Thyroid gland (tissue), 4 donors: ENCODE data around the gene NEK5. TPM values are rescaled to one million over a fixed set of nuclear protein-coding genes. Genes with fewer than 3 reads are reported as not detected.
"Not testable (repeated sequence)": the region's sequence is repeated elsewhere in the genome, so short reads cannot be mapped to it uniquely, and the experiment has no call there.

Experiments used
- DNase-seq, 2 donors: peaks; one replicate each; pipeline ENCODE4 v3.0.0-alpha.2; 2019
- H3K27ac ChIP-seq, 3 donors: fragments of 200-600 bp; sonication (generic); 1 replicate in 2 of 3; 2 replicates in 1 of 3; pipeline ENCODE4 v1.5.1; 2016 to 2019; ENCODE audit warnings: mild to moderate bottlenecking in 1 of 3, moderate library complexity in 1 of 3
- H3K27me3 ChIP-seq: fragments of 200-600 bp; sonication (generic); one replicate; pipeline ENCODE4 v1.5.1; 2019
- H3K36me3 ChIP-seq, 2 donors: fragments of 200-600 bp; sonication (generic); one replicate each; pipeline ENCODE4 v1.5.1; 2016 to 2019
- H3K4me1 ChIP-seq, 2 donors: fragments of 200-600 bp; sonication (generic); one replicate each; pipeline ENCODE4 v1.5.1; 2017 to 2019
- H3K4me3 ChIP-seq, 3 donors: fragments of 200-600 bp; sonication (generic); replicated peaks in 1 of 3; 1 replicate in 2 of 3; 2 replicates in 1 of 3; pipeline ENCODE4 v1.5.1; 2016; ENCODE audit warnings: mild to moderate bottlenecking in 1 of 3
- H3K9me3 ChIP-seq: fragments of 200-600 bp; sonication (generic); one replicate; pipeline ENCODE4 v1.5.1; 2017
- POLR2A ChIP-seq, 2 donors: fragments of 450-650 bp; IDR thresholded peaks; one replicate each; pipeline ENCODE4 v1.6.1; 2017; ENCODE audit warnings: antibody characterized with exemption in 2 of 2, mild to moderate bottlenecking in 2 of 2, moderate library complexity in 1 of 2
- WGBS, 2 donors: methylation state at CpG; one replicate each; pipeline ENCODE4 v1.1.5; 2017; 5-methylcytosine and 5-hydroxymethylcytosine counted together
- intact Hi-C: fragments of 100-400 bp; cut with DNase I; formaldehyde crosslinking; loops from one replicate; pipeline ENCODE4 v1.15.1; 2023
- total RNA-seq, 4 donors: library from RNA; depleted of rRNA; stranded (reverse); fragments of >200 nt; gene quantifications; one replicate each; pipeline ENCODE4 v1.2.3, GENCODE V29; 2016
- TF ChIP-seq, protein P1 (sequence below), 6 experiments: fragments of 200-600 bp in 3 of 6; fragments of 450-650 bp in 3 of 6; sonication (generic) in 3 of 6; IDR thresholded peaks; one replicate each; pipeline ENCODE4 v1.5.1; 2016 to 2019; ENCODE audit warnings: antibody characterized with exemption in 6 of 6, mild to moderate bottlenecking in 2 of 6, inconsistent platforms in 1 of 6, moderate library complexity in 1 of 6

The NEK5 gene
- total RNA-seq, 4 donors from 2014 or later = 0.13 to 0.73 (median 0.48) TPM

DNA sequence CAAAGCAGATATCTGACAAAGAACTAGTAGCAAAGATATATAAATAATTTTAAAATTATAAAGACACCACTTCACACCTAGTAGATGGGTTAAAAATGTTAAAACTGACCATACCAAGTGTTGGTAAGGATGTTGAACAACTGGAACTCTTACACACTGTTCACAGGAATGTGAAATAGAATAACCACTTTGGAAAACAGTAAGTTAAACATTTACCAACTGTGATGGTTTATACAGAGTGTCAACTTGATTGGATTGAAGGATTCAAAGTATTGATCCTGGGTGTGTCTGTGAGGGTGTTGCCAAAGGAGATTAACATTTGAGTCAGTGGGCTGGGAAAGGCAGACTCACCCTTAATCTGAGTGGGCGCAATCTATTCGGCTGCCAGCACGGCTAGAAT, 85.2 kb downstream of the NEK5 start:
- WGBS, 2 donors = 94 to 100% methylated on average over 3 of the region's 3 CpGs
- no peak overlapping the region for H3K4me3 ChIP-seq

DNA sequence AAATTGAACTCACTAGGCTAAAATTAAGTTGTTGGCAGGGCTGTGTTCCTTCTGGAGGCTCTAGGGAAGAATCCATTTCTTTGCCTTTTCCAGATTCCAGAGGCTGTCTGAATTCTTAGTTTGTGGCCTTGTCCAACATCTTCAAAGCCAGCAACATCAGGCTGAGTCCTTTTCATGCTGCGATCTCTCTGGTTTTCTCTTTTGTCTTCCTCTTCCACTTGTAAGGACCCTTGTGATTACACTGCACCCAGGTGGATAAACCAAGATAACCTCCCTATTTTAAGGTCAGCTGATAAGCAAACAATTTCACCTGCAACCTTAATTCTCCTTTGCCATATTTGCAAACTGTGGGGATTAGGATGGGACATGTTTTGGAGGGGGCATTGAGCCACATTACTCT, 92.8 kb downstream of the NEK5 start:
- Histone ChIP-seq H3K36me3 (no peaks in the 10 kb centered on the region), H3K9me3 (no peaks in the 10 kb centered on the region), H3K27me3 (no peaks in the 10 kb centered on the region), H3K27ac (no peak overlapping the region), H3K4me3 (no peak overlapping the region), H3K4me1 (no peaks in the 10 kb centered on the region)
- no peak for DNase-seq
- intact Hi-C loops = no loop called here
- WGBS, 2 donors = 88 to 93% methylated on average over 1 of the region's 1 CpG
- TF ChIP-seq, protein P1, sequence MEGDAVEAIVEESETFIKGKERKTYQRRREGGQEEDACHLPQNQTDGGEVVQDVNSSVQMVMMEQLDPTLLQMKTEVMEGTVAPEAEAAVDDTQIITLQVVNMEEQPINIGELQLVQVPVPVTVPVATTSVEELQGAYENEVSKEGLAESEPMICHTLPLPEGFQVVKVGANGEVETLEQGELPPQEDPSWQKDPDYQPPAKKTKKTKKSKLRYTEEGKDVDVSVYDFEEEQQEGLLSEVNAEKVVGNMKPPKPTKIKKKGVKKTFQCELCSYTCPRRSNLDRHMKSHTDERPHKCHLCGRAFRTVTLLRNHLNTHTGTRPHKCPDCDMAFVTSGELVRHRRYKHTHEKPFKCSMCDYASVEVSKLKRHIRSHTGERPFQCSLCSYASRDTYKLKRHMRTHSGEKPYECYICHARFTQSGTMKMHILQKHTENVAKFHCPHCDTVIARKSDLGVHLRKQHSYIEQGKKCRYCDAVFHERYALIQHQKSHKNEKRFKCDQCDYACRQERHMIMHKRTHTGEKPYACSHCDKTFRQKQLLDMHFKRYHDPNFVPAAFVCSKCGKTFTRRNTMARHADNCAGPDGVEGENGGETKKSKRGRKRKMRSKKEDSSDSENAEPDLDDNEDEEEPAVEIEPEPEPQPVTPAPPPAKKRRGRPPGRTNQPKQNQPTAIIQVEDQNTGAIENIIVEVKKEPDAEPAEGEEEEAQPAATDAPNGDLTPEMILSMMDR (IDR thresholded peaks at IDR 0.05) = no peak
- TF ChIP-seq POLR2A (IDR thresholded peaks at IDR 0.05) = no peak

More for the DNA sequence above, 85.2 kb downstream of the NEK5 start:
- DNase-seq = no peak
- no peaks in the 10 kb centered on the region for H3K9me3 ChIP-seq
- intact Hi-C loops = no loop called here
- TF ChIP-seq, protein P1 (IDR thresholded peaks at IDR 0.05) = no peak
- H3K36me3 ChIP-seq = no peaks in the 10 kb centered on the region
- no peaks in the 10 kb centered on the region for H3K4me1 ChIP-seq
- no peaks in the 10 kb centered on the region for H3K27me3 ChIP-seq
- H3K27ac ChIP-seq = no peak overlapping the region

DNA sequence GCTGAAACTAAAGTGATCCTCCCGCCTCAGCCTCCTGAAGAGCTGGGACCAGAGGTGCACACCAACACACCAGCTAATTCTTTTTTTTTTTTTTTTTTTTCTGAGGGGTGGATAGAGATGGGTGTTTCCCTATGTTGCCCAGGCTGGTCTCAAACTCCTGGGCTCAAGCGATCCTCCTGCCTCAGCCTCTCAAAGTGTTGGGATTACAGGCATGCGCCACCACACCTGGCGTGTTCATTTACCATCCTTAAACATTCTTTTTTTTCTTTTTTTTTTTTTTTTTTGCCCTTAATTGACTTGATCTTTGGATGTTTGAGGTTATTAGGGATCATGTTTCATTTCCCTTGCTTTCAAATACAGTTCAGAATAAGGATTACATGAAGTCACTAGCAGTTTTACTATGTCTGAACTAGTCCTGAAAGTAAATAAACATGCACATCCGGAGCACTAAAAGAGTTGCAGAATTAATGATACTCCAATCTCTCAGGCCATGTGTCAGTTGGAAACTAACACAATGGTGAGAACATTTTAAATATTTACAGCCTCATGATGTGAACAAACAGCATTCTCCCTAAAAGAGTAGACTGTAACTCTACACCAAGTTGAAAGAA, 94.2 kb downstream of the NEK5 start:
- intact Hi-C loops = no loop called here
- TF ChIP-seq POLR2A (IDR thresholded peaks at IDR 0.05) = no peak
- TF ChIP-seq, protein P1 (IDR thresholded peaks at IDR 0.05) = no peak
- WGBS, 2 donors = 88 to 95% methylated on average over 5 of the region's 5 CpGs
- no peak for DNase-seq
- Histone ChIP-seq H3K4me1 (no peaks in the 10 kb centered on the region), H3K4me3 (no peak overlapping the region), H3K27ac (no peak overlapping the region), H3K9me3 (no peaks in the 10 kb centered on the region), H3K36me3 (no peaks in the 10 kb centered on the region), H3K27me3 (no peaks in the 10 kb centered on the region)

DNA sequence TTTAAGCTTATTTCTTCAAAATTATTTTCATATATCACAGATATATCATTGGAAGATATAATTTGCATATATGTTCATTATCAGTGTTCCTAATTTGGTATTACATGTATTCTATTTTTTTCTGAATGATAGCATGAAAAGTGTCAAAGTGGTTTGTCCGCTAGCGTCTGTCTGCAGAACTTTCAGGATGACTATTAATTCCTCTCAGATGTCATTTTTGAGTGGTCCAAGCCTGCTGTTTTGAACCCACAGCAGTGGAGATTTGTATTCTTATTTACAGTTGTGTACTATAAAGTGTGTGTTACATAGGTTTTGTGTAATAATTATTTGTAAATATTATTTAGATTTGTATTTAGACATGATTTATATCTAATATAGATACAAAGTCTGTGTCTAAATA, 95.8 kb downstream of the NEK5 start:
- TF ChIP-seq POLR2A (IDR thresholded peaks at IDR 0.05) = no peak
- TF ChIP-seq, protein P1 (IDR thresholded peaks at IDR 0.05) = no peak
- H3K4me1 ChIP-seq = no peaks in the 10 kb centered on the region
- DNase-seq = no peak
- no peaks in the 10 kb centered on the region for H3K27me3 ChIP-seq
- H3K27ac ChIP-seq = no peak overlapping the region
- WGBS, 2 donors = 88 to 94% methylated on average over 2 of the region's 2 CpGs
- no peak overlapping the region for H3K4me3 ChIP-seq
- H3K36me3 ChIP-seq = no peaks in the 10 kb centered on the region
- no peaks in the 10 kb centered on the region for H3K9me3 ChIP-seq
- intact Hi-C loops = no loop called here

DNA sequence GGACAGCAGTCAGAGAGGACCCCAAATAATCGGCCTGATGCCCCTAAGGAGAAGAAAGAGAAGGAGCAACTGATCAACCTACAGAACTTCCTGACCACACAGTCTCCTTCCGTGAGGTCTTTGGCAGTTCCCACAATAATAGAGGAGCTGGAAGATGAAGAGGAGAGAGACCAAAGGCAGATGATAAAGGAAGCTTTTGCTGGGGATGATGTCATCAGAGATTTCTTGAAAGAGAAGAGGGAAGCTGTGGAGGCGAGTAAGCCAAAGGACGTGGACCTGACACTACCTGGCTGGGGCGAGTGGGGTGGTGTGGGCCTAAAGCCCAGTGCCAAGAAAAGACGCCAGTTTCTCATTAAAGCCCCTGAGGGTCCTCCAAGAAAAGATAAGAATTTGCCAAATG, 98.5 kb downstream of the NEK5 start:
- DNase-seq, H3K27me3 ChIP-seq, H3K4me1 ChIP-seq, H3K4me3 ChIP-seq, H3K36me3 ChIP-seq, H3K27ac ChIP-seq, H3K9me3 ChIP-seq, intact Hi-C loops: not testable (repeated sequence)
- 97 to 98% methylated on average over 6 of the region's 6 CpGs for WGBS, 2 donors

DNA sequence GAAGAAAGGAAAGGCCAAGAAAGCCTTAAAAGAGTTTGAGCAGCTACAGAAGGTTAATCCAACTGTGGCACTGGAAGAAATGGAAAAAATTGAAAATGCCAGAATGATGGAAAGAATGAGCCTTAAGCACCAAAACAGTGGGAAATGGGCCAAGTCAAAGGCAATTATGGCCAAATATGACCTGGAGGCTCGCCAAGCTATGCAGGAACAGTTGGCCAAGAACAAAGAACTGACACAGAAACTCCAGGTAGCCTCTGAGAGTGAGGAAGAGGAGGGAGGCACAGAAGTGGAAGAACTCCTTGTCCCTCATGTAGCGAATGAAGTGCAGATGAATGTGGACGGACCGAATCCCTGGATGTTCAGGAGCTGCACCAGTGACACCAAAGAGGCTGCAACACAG, 99.3 kb downstream of the NEK5 start:
- intact Hi-C loops = no loop called here
- TF ChIP-seq, protein P1 (IDR thresholded peaks at IDR 0.05) = no peak
- no peak for TF ChIP-seq POLR2A (IDR thresholded peaks at IDR 0.05)
- DNase-seq = no peak
- no peaks in the 10 kb centered on the region for H3K27me3 ChIP-seq
- 96 to 97% methylated on average over 4 of the region's 4 CpGs for WGBS, 2 donors
- no peaks in the 10 kb centered on the region for H3K4me1 ChIP-seq
- peaks cover 2% of the 10 kb centered on the region in 2 donors for H3K36me3 ChIP-seq
- no peak overlapping the region for H3K4me3 ChIP-seq
- H3K9me3 ChIP-seq = no peaks in the 10 kb centered on the region
- H3K27ac ChIP-seq = no peak overlapping the region
